ENCODE measurements around the gene DNHD1. TPM values are rescaled to one million over a fixed set of nuclear protein-coding genes. Genes with fewer than 3 reads are reported as not detected.
A peak's percentile ranks its signal among the peaks of the same experiment; 100 is the strongest.

The DNHD1 gene
- total and polyA plus RNA-seq, 2 of the 13 experiments (the other 11 are each of a cell fraction or from before 2014, with no cell fraction given) = 2.7 to 9.3 TPM

DNA sequence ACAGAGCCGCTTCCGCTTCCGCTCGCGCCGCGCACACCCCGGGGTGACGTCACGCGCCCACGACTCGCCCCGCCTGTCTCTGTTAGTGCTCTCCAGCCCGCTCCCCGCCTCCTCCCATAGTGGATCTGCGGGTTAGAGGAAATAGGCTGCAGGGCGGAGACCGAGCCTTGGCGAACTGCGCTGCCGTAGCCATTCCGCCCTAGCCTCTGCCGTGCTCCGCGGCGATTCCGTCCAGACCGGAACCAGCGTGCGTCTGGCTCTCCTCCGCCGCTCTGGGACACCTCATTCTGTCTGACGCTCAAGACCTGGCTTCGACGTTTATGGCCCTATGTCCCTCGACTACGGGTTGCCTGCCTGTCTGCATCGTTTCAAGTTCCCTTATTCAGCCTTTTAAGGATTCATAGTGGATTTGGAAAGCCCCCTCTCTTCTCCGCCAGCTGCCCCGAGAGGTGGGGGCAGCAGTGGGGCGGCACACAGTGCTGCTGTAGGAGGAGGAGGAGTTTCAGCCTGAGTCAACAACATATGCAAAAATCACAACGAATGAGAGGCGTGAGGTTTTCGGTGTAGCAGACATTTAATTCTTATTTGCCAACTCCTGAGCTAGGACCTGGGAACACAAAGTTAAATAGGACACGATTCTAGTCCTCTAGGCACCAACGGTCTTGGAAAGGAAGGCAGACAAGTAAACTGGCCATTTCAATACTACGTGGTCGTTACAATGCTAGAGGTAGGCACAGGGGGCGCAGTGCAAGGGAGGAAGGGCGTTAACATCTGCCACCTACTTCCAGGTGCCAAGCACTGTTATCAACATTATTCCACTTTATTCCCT, 115.3 kb downstream of the DNHD1 start, which contains the start of gene TAF10 (continued):
- TF ChIP-seq ZNF513 (CRISPR knock-in tag; conservative IDR thresholded peaks at IDR 0.05) = no peak
- no peak for TF ChIP-seq REXO4 (CRISPR knock-in tag; IDR thresholded peaks at IDR 0.05; ENCODE audit: borderline replicate concordance)
- TF ChIP-seq SIN3B (IDR thresholded peaks at IDR 0.05; ENCODE audit: low read length) = no peak
- TF ChIP-seq SRSF9 (IDR thresholded peaks at IDR 0.05; ENCODE audit: borderline replicate concordance, insufficient read depth, low read depth, low read length, poor library complexity, severe bottlenecking) = no peak
- no peak for TF ChIP-seq NKX3-1 (CRISPR knock-in tag; IDR thresholded peaks at IDR 0.05)
- TF ChIP-seq, protein P1, sequence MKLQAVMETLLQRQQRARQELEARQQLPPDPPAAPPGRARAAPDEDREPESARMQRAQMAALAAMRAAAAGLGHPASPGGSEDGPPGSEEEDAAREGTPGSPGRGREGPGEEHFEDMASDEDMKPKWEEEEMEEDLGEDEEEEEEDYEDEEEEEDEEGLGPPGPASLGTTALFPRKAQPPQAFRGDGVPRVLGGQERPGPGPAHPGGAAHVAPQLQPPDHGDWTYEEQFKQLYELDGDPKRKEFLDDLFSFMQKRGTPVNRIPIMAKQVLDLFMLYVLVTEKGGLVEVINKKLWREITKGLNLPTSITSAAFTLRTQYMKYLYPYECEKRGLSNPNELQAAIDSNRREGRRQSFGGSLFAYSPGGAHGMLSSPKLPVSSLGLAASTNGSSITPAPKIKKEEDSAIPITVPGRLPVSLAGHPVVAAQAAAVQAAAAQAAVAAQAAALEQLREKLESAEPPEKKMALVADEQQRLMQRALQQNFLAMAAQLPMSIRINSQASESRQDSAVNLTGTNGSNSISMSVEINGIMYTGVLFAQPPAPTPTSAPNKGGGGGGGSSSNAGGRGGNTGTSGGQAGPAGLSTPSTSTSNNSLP (IDR thresholded peaks at IDR 0.05; ENCODE audit: low read depth, low read length) = no peak
- peak; percentile 50 for TF ChIP-seq ZNF407 (CRISPR knock-in tag; IDR thresholded peaks at IDR 0.05; ENCODE audit: not compliant biosample characterization)
- no peak for TF ChIP-seq ERF (CRISPR knock-in tag; IDR thresholded peaks at IDR 0.05)
- no peak for TF ChIP-seq IKZF4 (CRISPR knock-in tag; IDR thresholded peaks at IDR 0.05; ENCODE audit: borderline replicate concordance, low read depth, not compliant biosample characterization)
- no peak for TF ChIP-seq BHLHE40 (IDR thresholded peaks at IDR 0.05; ENCODE audit: low read length)
- TF ChIP-seq, protein P2, sequence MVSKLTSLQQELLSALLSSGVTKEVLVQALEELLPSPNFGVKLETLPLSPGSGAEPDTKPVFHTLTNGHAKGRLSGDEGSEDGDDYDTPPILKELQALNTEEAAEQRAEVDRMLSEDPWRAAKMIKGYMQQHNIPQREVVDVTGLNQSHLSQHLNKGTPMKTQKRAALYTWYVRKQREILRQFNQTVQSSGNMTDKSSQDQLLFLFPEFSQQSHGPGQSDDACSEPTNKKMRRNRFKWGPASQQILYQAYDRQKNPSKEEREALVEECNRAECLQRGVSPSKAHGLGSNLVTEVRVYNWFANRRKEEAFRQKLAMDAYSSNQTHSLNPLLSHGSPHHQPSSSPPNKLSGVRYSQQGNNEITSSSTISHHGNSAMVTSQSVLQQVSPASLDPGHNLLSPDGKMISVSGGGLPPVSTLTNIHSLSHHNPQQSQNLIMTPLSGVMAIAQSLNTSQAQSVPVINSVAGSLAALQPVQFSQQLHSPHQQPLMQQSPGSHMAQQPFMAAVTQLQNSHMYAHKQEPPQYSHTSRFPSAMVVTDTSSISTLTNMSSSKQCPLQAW (CRISPR knock-in tag; IDR thresholded peaks at IDR 0.05) = peak; percentile 57; the same call in 1 of the 2 replicates
- TF ChIP-seq KAT7 (CRISPR knock-in tag; IDR thresholded peaks at IDR 0.05; ENCODE audit: borderline replicate concordance) = peak; percentile 34; the same call in 1 of the 2 replicates
- peak; percentile 92 for TF ChIP-seq RBFOX2 (IDR thresholded peaks at IDR 0.05; ENCODE audit: low read depth, low read length)
- no peak for TF ChIP-seq ZNF124 (CRISPR knock-in tag; IDR thresholded peaks at IDR 0.05)
- TF ChIP-seq HDAC1 (CRISPR knock-in tag; IDR thresholded peaks at IDR 0.05) = peak; percentile 62

Data from HepG2 (cell line).